Measurements from ENCODE around the gene ALDOA.

DNA sequence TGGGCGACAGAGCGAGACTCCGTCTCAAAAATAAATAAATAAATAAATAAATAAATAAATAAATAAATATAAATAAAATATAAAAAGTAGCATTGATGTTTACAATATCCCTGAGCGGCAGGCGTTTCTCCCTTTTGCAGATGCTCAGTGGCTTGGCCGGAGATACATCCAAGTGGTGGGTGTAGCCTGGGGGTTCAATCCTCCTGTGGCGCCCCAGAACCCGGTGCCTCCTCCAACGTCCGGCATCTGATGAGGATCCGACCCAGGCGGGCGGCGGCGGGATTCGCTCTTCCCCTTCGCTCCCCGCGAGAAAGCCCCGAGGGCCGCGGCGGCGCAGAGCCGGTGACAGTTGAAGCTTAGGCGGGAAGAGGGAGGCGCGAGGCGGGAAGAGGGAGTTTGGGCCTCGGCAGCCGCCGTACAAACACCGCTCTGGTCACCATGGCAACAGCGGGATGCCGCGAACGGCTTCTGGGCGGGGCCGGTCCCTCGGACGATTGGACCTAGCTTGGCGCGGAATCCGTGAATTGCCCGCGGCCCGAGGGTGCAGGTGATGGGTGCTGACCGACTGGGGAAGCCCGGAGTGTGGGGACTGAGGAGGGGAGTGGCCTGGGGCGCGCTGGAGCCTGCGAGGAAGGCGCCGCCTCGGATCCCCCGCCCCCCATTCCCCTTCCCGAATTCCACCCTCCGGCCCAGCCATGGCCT lies 12.7 kb upstream of the ALDOA start:
- TF ChIP-seq ZNF274 (IDR thresholded peaks at IDR 0.05; ENCODE audit: low read depth, low read length) (no peak), YY1 (IDR thresholded peaks at IDR 0.05; ENCODE audit: insufficient read depth, insufficient read length) (no peak), SUZ12 (IDR thresholded peaks at IDR 0.05; ENCODE audit: extremely low read depth, insufficient read depth, insufficient read length) (no peak)
